Fibroblast of gingiva (primary cell): Measurements from ENCODE around the gene NUP210.

ENCODE experiments used
- DNase-seq: peaks from one replicate; pipeline ENCODE4 v3.0.0-alpha.2; 2011; ENCODE audit warnings: low read depth

Gene NUP210

GRCh38 chr3:13348100-13348499, 72.0 kb downstream of the NUP210 start:
- DNase-seq, result no peak

- no peak for DNase-seq
These were observed 72.7 kb downstream of the NUP210 start for GRCh38 chr3:13347390-13347950.

- no peak for DNase-seq
These were observed 73.4 kb downstream of the NUP210 start for GRCh38 chr3:13346481-13347389.

- DNase-seq, result no peak
These were observed 74.3 kb downstream of the NUP210 start for GRCh38 chr3:13345772-13346171.

- DNase-seq, result no peak
These were observed 74.8 kb downstream of the NUP210 start for GRCh38 chr3:13345284-13345683.

GRCh38 chr3:13344663-13345062, 75.5 kb downstream of the NUP210 start:
- no peak for DNase-seq

- DNase-seq, result no peak
These were observed 76.5 kb downstream of the NUP210 start for GRCh38 chr3:13343601-13344000.

GRCh38 chr3:13341229-13341905, 78.8 kb downstream of the NUP210 start:
- no peak for DNase-seq

- DNase-seq, result no peak
These were observed 80.3 kb downstream of the NUP210 start for GRCh38 chr3:13339833-13340232.

GRCh38 chr3:13338996-13339395, 81.1 kb downstream of the NUP210 start:
- DNase-seq, result no peak

- DNase-seq, result no peak
These were observed 81.9 kb downstream of the NUP210 start for GRCh38 chr3:13338231-13338630.

GRCh38 chr3:13336592-13336991, 83.5 kb downstream of the NUP210 start:
- DNase-seq, result no peak

- DNase-seq, result no peak
These were observed 84.6 kb downstream of the NUP210 start for GRCh38 chr3:13335503-13335902.

GRCh38 chr3:13335059-13335458, 85.1 kb downstream of the NUP210 start:
- no peak for DNase-seq

GRCh38 chr3:13333236-13333897, 86.8 kb downstream of the NUP210 start:
- DNase-seq, result no peak

- DNase-seq, result no peak
These were observed 87.4 kb downstream of the NUP210 start for GRCh38 chr3:13332740-13333139.

- no peak for DNase-seq
These were observed 88.0 kb downstream of the NUP210 start for GRCh38 chr3:13332158-13332557.

GRCh38 chr3:13329746-13330145, 90.4 kb downstream of the NUP210 start:
- DNase-seq, result no peak

GRCh38 chr3:13325892-13326443, 94.2 kb downstream of the NUP210 start:
- no peak for DNase-seq

- no peak for DNase-seq
These were observed 95.2 kb downstream of the NUP210 start for GRCh38 chr3:13324835-13325501.

GRCh38 chr3:13323822-13324221, 96.3 kb downstream of the NUP210 start:
- DNase-seq, result no peak

- no peak for DNase-seq
These were observed 97.8 kb downstream of the NUP210 start for GRCh38 chr3:13322324-13322723.
